H1 (cell line): ENCODE results near the gene CYREN. TPM values are rescaled to one million over a fixed set of nuclear protein-coding genes. Genes with fewer than 3 reads are reported as not detected.

ENCODE experiments used
- CTCF ChIA-PET: fragments of 300-600 bp; sonication (Branson Sonifier 250); formaldehyde crosslinking; loops from one replicate; lab custom pipeline; 2021; ENCODE audit not compliant: partially characterized antibody; lab: Charles Lee
- POLR2A ChIA-PET: fragments of 300-600 bp; sonication (Branson Sonifier 250); formaldehyde crosslinking; loops from one replicate; lab custom pipeline; 2021; ENCODE audit warnings: inconsistent platforms; ENCODE audit not compliant: partially characterized antibody; lab: Charles Lee
- DNase-seq, 2 experiments: peaks; one replicate each; pipeline versions ENCODE4 v3.0.0 to v3.0.0-alpha.2; 2010 to 2022; ENCODE audit warnings: low spot score in 2 of 2, low read depth in 1 of 2, mixed read lengths in 1 of 2
- FAIRE-seq: peaks from 2 replicates; lab custom pipeline; 2011; peaks lifted over from hg19 to GRCh38; lab: Jason Lieb, UNC
- H2AFZ ChIP-seq: 2 replicates; pipeline ENCODE4 v1.8.1; 2012; ENCODE audit warnings: low read length, inconsistent platforms
- H2AK5ac ChIP-seq: 2 replicates; pipeline ENCODE4 v1.6.1; 2013; ENCODE audit warnings: low read depth, low read length
- H2BK120ac ChIP-seq: replicated peaks from 2 replicates; pipeline ENCODE3; 2013; ENCODE audit warnings: low read depth, low read length, inconsistent platforms
- H2BK12ac ChIP-seq: 2 replicates; pipeline ENCODE4 v1.6.1; 2013; ENCODE audit warnings: low read depth, low read length
- H2BK15ac ChIP-seq: 2 replicates; pipeline ENCODE4 v1.6.1; 2013; ENCODE audit warnings: low read length
- H2BK20ac ChIP-seq: 2 replicates; pipeline ENCODE4 v1.6.1; 2013; ENCODE audit warnings: low read length
- H2BK5ac ChIP-seq: 2 replicates; pipeline ENCODE4 v1.6.1; 2013; ENCODE audit warnings: low read depth, low read length
- H3K14ac ChIP-seq: 2 replicates; pipeline ENCODE4 v1.6.1; 2013; ENCODE audit warnings: inconsistent platforms; ENCODE audit not compliant: insufficient read length
- H3K18ac ChIP-seq: 2 replicates; pipeline ENCODE4 v1.6.1; 2013; ENCODE audit warnings: low read length; ENCODE audit errors: extremely low read depth
- H3K23ac ChIP-seq: 2 replicates; pipeline ENCODE4 v1.6.1; 2013; ENCODE audit warnings: inconsistent platforms; ENCODE audit not compliant: insufficient read length
- H3K23me2 ChIP-seq: 2 replicates; pipeline ENCODE4 v1.6.1; 2013; ENCODE audit warnings: low read depth, low read length
- H3K27ac ChIP-seq: 2 replicates; pipeline ENCODE4 v1.6.1; 2011; ENCODE audit warnings: low read depth, low read length, inconsistent platforms
- H3K27me3 ChIP-seq, 4 experiments: replicated peaks in 1 of 4; 1 replicate in 1 of 4; 2 replicates in 3 of 4; pipeline versions ENCODE4 v1.6.1 to v1.8.1; 2011 to 2013; ENCODE audit warnings: low read length in 3 of 4, mild to moderate bottlenecking in 3 of 4, inconsistent platforms in 2 of 4, mixed read lengths in 2 of 4, moderate library complexity in 1 of 4; ENCODE audit not compliant: control insufficient read depth in 3 of 4, insufficient read depth in 3 of 4; ENCODE audit errors: extremely low read depth in 1 of 4
- H3K36me3 ChIP-seq, 4 experiments: 2 replicates each; pipeline versions ENCODE4 v1.6.1 to v1.8.1; 2011 to 2013; ENCODE audit warnings: mild to moderate bottlenecking in 4 of 4, low read length in 3 of 4, moderate library complexity in 2 of 4, control low read depth in 1 of 4, inconsistent platforms in 1 of 4; ENCODE audit not compliant: insufficient read depth in 4 of 4, control insufficient read depth in 2 of 4
- H3K4ac ChIP-seq: replicated peaks from 2 replicates; pipeline ENCODE3; 2013; ENCODE audit warnings: low read length, low read depth, mixed read lengths, inconsistent platforms; ENCODE audit not compliant: insufficient read length
- H3K4me1 ChIP-seq, 4 experiments: replicated peaks in 1 of 4; 1 replicate in 1 of 4; 2 replicates in 3 of 4; pipeline versions ENCODE4 v1.6.1 to v1.8.1; 2011 to 2013; ENCODE audit warnings: low read length in 3 of 4, inconsistent platforms in 2 of 4, mixed read lengths in 1 of 4; ENCODE audit not compliant: insufficient read depth in 4 of 4, control insufficient read depth in 3 of 4
- H3K4me2 ChIP-seq, 2 experiments: 2 replicates each; pipeline versions ENCODE4 v1.6.1 to v1.8.1; 2011 to 2013; ENCODE audit warnings: low read depth in 2 of 2, low read length in 2 of 2, control low read depth in 1 of 2, inconsistent platforms in 1 of 2, mild to moderate bottlenecking in 1 of 2; ENCODE audit not compliant: insufficient read depth in 1 of 2
- H3K4me3 ChIP-seq, 4 experiments: fragments of 200-600, 300-600 bp in 1 of 4; sonication (generic), shearing (Covaris generic), sonication (Bioruptor Twin) in 1 of 4; 2 replicates each; pipeline versions ENCODE4 v1.5.1 to v1.8.1; 2011 to 2016; ENCODE audit warnings: low read length in 4 of 4, low read depth in 3 of 4, control low read depth in 2 of 4, inconsistent platforms in 2 of 4, mild to moderate bottlenecking in 2 of 4, mixed read lengths in 1 of 4, moderate library complexity in 1 of 4; ENCODE audit not compliant: insufficient read depth in 2 of 4; ENCODE audit errors: extremely low read depth in 1 of 4
- H3K56ac ChIP-seq: replicated peaks from 2 replicates; pipeline ENCODE3; 2013; ENCODE audit warnings: low read depth, mild to moderate bottlenecking, mixed read lengths, low read length, inconsistent platforms; ENCODE audit not compliant: insufficient read length
- H3K79me1 ChIP-seq: 2 replicates; pipeline ENCODE4 v1.6.1; 2013; ENCODE audit warnings: low read depth, low read length, control low read depth
- H3K79me2 ChIP-seq, 2 experiments: 2 replicates each; pipeline versions ENCODE4 v1.6.1 to v1.8.1; 2012 to 2013; ENCODE audit warnings: low read length in 2 of 2, mild to moderate bottlenecking in 2 of 2, inconsistent platforms in 1 of 2; ENCODE audit not compliant: insufficient read depth in 2 of 2, control insufficient read depth in 1 of 2
- H3K9ac ChIP-seq, 4 experiments: replicated peaks in 1 of 4; 1 replicate in 1 of 4; 2 replicates in 3 of 4; pipeline versions ENCODE4 v1.6.1 to v1.8.1; 2011 to 2013; ENCODE audit warnings: low read depth in 3 of 4, low read length in 3 of 4, control low read depth in 2 of 4, mild to moderate bottlenecking in 2 of 4, moderate library complexity in 2 of 4, inconsistent platforms in 1 of 4; ENCODE audit errors: extremely low read depth in 1 of 4
- H3K9me3 ChIP-seq, 2 experiments: 2 replicates each; pipeline versions ENCODE4 v1.6.1 to v1.8.1; 2012 to 2013; ENCODE audit warnings: mild to moderate bottlenecking in 2 of 2, moderate library complexity in 2 of 2, control low read depth in 1 of 2, inconsistent platforms in 1 of 2, low read depth in 1 of 2, low read length in 1 of 2, mixed read lengths in 1 of 2; ENCODE audit not compliant: insufficient read depth in 2 of 2
- H4K20me1 ChIP-seq, 2 experiments: replicated peaks in 1 of 2; 2 replicates each; pipeline versions ENCODE3 to v1.8.1; 2011 to 2013; ENCODE audit warnings: inconsistent platforms in 2 of 2, low read length in 2 of 2, mild to moderate bottlenecking in 1 of 2; ENCODE audit not compliant: insufficient read depth in 2 of 2, control insufficient read depth in 1 of 2
- H4K5ac ChIP-seq: 2 replicates; pipeline ENCODE4 v1.6.1; 2013; ENCODE audit warnings: low read length, low read depth, mixed read lengths, inconsistent platforms; ENCODE audit not compliant: insufficient read length
- H4K8ac ChIP-seq: 2 replicates; pipeline ENCODE4 v1.8.0; 2013; ENCODE audit warnings: mild to moderate bottlenecking, moderate library complexity, low read length, inconsistent platforms; ENCODE audit not compliant: insufficient read depth; ENCODE audit errors: extremely low read depth
- H4K91ac ChIP-seq: replicated peaks from 2 replicates; pipeline ENCODE3; 2013; ENCODE audit warnings: low read length, mixed read lengths, inconsistent platforms; ENCODE audit not compliant: insufficient read length
- CHD1 ChIP-seq: IDR thresholded peaks from 2 replicates; pipeline ENCODE4 v1.6.1; 2012; ENCODE audit warnings: low read depth, low read length, improper control_type of control experiment
- CHD2 ChIP-seq: IDR thresholded peaks from 2 replicates; pipeline ENCODE4 v1.6.1; 2012; ENCODE audit warnings: low read length, improper control_type of control experiment
- FOSL1 ChIP-seq: IDR thresholded peaks from 2 replicates; pipeline ENCODE4 v1.6.1; 2011; ENCODE audit warnings: mild to moderate bottlenecking, low read depth, low read length, moderate library complexity; ENCODE audit not compliant: insufficient read depth
- POU5F1 ChIP-seq: IDR thresholded peaks from 2 replicates; pipeline ENCODE4 v1.6.1; 2011; ENCODE audit warnings: low read depth, mild to moderate bottlenecking, low read length, moderate library complexity
- RXRA ChIP-seq: IDR thresholded peaks from 2 replicates; pipeline ENCODE4 v1.6.1; 2011; ENCODE audit warnings: low read depth, mild to moderate bottlenecking, low read length, moderate library complexity; ENCODE audit not compliant: insufficient read depth
- WGBS, 2 experiments: shearing (Covaris generic) in 1 of 2; methylation state at CpG; one replicate each; pipeline versions ENCODE4 v1.1.6 to v1.1.7; 2013 to 2015; ENCODE audit warnings: low lambda C conversion rate in 2 of 2, mixed read lengths in 2 of 2, inconsistent platforms in 1 of 2, low coverage in 1 of 2, missing lambda C conversion rate in 1 of 2; ENCODE audit not compliant: insufficient replicate concordance in 2 of 2, insufficient coverage in 1 of 2, insufficient read length in 1 of 2; ENCODE audit errors: extremely low coverage in 1 of 2, missing lambda C conversion rate in 1 of 2; 5-methylcytosine and 5-hydroxymethylcytosine counted together
- polyA plus RNA-seq, 7 experiments: library from polyadenylated mRNA; depleted of rRNA in 3 of 7; stranded (reverse) in 5 of 7; unstranded in 2 of 7; fragments of >200 nt in 5 of 7; fragments of 200-250 nt in 2 of 7; gene quantifications; 1 replicate in 5 of 7; 2 replicates in 1 of 7; 4 replicates in 1 of 7; pipeline versions ENCODE4 v1.2.1 to v1.2.3, GENCODE V29; 2011 to 2013; ENCODE audit warnings: missing spikeins in 2 of 7, mixed read lengths in 2 of 7
- total RNA-seq: library from RNA; stranded (reverse); fragmentation: NEBNext Ultra II Directional; extraction: Animal tissue kit (Norgen Biotek cat#: 25700); gene quantifications from 2 replicates; pipeline ENCODE4 v1.2.1, GENCODE V29; 2021
- TF ChIP-seq, protein P1 (sequence below), 3 experiments: IDR thresholded peaks; 1 replicate in 2 of 3; 2 replicates in 1 of 3; pipeline versions ENCODE4 v1.5.1 to v1.6.1; 2011; ENCODE audit warnings: low read length in 3 of 3, mild to moderate bottlenecking in 3 of 3, inconsistent platforms in 2 of 3, low read depth in 1 of 3, moderate library complexity in 1 of 3; ENCODE audit not compliant: insufficient read depth in 1 of 3; ENCODE audit errors: control extremely low read depth in 1 of 3

The CYREN gene
- total and polyA plus RNA-seq, 2 of the 8 experiments (the other 6 are each of a cell fraction or from before 2014, with no cell fraction given), result 25.1 to 46.2 TPM

DNA sequence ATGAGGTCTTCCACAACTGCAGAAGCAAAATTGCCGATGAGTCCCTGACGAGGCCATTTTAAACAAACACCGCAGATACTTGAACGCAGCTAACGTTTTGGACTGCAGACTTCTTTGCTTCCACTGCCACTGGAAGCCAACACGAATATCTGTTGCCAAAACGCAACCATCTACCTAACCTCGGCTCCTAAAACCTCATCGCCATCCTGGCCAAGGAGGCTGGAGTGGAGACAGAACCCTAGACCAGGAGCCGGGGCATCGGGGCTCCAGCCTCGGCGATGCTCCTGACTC, 40.3 kb upstream of the CYREN start:
- no peak overlapping the region for H4K8ac ChIP-seq
- H3K23me2 ChIP-seq, result peaks cover 8% of the 10 kb centered on the region
- H3K79me1 ChIP-seq, result no peaks in the 10 kb centered on the region
- no peak overlapping the region for H2BK12ac ChIP-seq
- no peak overlapping the region for H4K5ac ChIP-seq
- peak overlapping the region; percentile 47 to 65 (median 60); a peak in 6 of 7 replicates for H3K9ac ChIP-seq
- no peak overlapping the region for H3K14ac ChIP-seq
- peak overlapping the region; percentile 58 to 97 (median 78) for H3K4me3 ChIP-seq
- peaks cover 0 to 8% (median 3%) of the 10 kb centered on the region in 4 experiments; a peak in 5 of 7 replicates for H3K27me3 ChIP-seq
- H3K18ac ChIP-seq, result no peak overlapping the region
- H3K4me1 ChIP-seq, result no peaks in the 10 kb centered on the region; a peak in 2 of 7 replicates
- no peaks in the 10 kb centered on the region for H3K9me3 ChIP-seq
- no peak overlapping the region for H2BK15ac ChIP-seq
- 18% methylated on average over 13 of the region's 13 CpGs; no CpG with 5 or more reads in 1 of the 2 experiments for WGBS, 2 experiments
- no peak overlapping the region for H3K23ac ChIP-seq
- peak overlapping the region; percentile 78 for H2AFZ ChIP-seq
- DNase-seq (no peak), FAIRE-seq (no peak)
- no peak overlapping the region for H4K91ac ChIP-seq
- TF ChIP-seq CHD1 (no peak), CHD2 (no peak), FOSL1 (no peak), POU5F1 (no peak), RXRA (no peak)
- TF ChIP-seq, protein P1, sequence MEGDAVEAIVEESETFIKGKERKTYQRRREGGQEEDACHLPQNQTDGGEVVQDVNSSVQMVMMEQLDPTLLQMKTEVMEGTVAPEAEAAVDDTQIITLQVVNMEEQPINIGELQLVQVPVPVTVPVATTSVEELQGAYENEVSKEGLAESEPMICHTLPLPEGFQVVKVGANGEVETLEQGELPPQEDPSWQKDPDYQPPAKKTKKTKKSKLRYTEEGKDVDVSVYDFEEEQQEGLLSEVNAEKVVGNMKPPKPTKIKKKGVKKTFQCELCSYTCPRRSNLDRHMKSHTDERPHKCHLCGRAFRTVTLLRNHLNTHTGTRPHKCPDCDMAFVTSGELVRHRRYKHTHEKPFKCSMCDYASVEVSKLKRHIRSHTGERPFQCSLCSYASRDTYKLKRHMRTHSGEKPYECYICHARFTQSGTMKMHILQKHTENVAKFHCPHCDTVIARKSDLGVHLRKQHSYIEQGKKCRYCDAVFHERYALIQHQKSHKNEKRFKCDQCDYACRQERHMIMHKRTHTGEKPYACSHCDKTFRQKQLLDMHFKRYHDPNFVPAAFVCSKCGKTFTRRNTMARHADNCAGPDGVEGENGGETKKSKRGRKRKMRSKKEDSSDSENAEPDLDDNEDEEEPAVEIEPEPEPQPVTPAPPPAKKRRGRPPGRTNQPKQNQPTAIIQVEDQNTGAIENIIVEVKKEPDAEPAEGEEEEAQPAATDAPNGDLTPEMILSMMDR (IDR thresholded peaks at IDR 0.05; ENCODE audit: control extremely low read depth in 1 of 3, insufficient read depth in 1 of 3, low read depth in 1 of 3, low read length in 3 of 3), result no peak
- no peak overlapping the region for H3K56ac ChIP-seq
- no peaks in the 10 kb centered on the region for H4K20me1 ChIP-seq
- no peak overlapping the region for H2BK120ac ChIP-seq
- CTCF ChIA-PET, result interaction anchor here (0.6 to 2.3 kb wide), 4 partner anchors 17 to 104 kb away, joined by 3 to 6 read pairs (median 4); no protein-coding TSS in a partner anchor
- H2AK5ac ChIP-seq, result no peak overlapping the region
- H3K4me2 ChIP-seq, result peak overlapping the region; percentile 94 to 96
- no peak overlapping the region for H2BK20ac ChIP-seq
- H3K4ac ChIP-seq, result no peak overlapping the region
- H3K36me3 ChIP-seq, result no peaks in the 10 kb centered on the region
- H3K27ac ChIP-seq, result no peak overlapping the region
- no peaks in the 10 kb centered on the region for H3K79me2 ChIP-seq
- POLR2A ChIA-PET, result interaction anchor here (1.0 to 1.5 kb wide), 3 partner anchors 14 to 48 kb away, joined by 3 to 4 read pairs (median 4); no protein-coding TSS in a partner anchor
- H2BK5ac ChIP-seq, result no peak overlapping the region
